ENCODE data around the gene DCLK1. TPM values are rescaled to one million over a fixed set of nuclear protein-coding genes. Genes with fewer than 3 reads are reported as not detected.

Gene DCLK1
- total and polyA plus RNA-seq, 2 experiments from 2014 or later: 0.16 to 2.9 TPM

GRCh38 chr13:36069881-36070366 lies 61.3 kb downstream of the DCLK1 start:
- TF ChIP-seq EZH2 (IDR thresholded peaks at IDR 0.05; ENCODE audit: borderline replicate concordance): no peak
- TF ChIP-seq CTCF (IDR thresholded peaks at IDR 0.05; ENCODE audit: poor library complexity): no peak
- no peak for TF ChIP-seq EZH2phosphoT487 (IDR thresholded peaks at IDR 0.05; ENCODE audit: low read depth, severe bottlenecking, unreplicated experiment)
- no peaks in the 10 kb centered on the region for H3K27me3 ChIP-seq
- 80% methylated on average over 6 of the region's 6 CpGs for WGBS (ENCODE audit: low lambda C conversion rate, missing lambda C conversion rate)
- no peaks in the 10 kb centered on the region for H3K79me2 ChIP-seq
- no peaks in the 10 kb centered on the region for H4K20me1 ChIP-seq (ENCODE audit: insufficient read depth, poor library complexity, severe bottlenecking)
- H3K9me2 ChIP-seq (replicated peaks; ENCODE audit: insufficient read depth): no peaks in the 10 kb centered on the region
- DNase-seq (ENCODE audit: low spot score): no peak
- no peaks in the 10 kb centered on the region for H3K36me3 ChIP-seq (replicated peaks; ENCODE audit: insufficient read depth, low read depth)
- no peak overlapping the region for H3K4me3 ChIP-seq
- no peak overlapping the region for H3K4me2 ChIP-seq
- H3K9me3 ChIP-seq (ENCODE audit: low read depth): no peaks in the 10 kb centered on the region
- no peak overlapping the region for H2AFZ ChIP-seq
- no peaks in the 10 kb centered on the region for H3K4me1 ChIP-seq (ENCODE audit: insufficient read depth)
- no peak overlapping the region for H3K27ac ChIP-seq

GRCh38 chr13:36068991-36069390 lies 62.2 kb downstream of the DCLK1 start:
- Histone ChIP-seq H3K36me3 (replicated peaks; ENCODE audit: insufficient read depth, low read depth) (no peaks in the 10 kb centered on the region), H4K20me1 (ENCODE audit: insufficient read depth, poor library complexity, severe bottlenecking) (no peaks in the 10 kb centered on the region), H2AFZ (no peak overlapping the region), H3K9me3 (ENCODE audit: low read depth) (no peaks in the 10 kb centered on the region), H3K4me3 (no peak overlapping the region), H3K27ac (no peak overlapping the region), H3K4me1 (ENCODE audit: insufficient read depth) (no peaks in the 10 kb centered on the region), H3K4me2 (no peak overlapping the region), H3K9me2 (replicated peaks; ENCODE audit: insufficient read depth) (no peaks in the 10 kb centered on the region), H3K27me3 (no peaks in the 10 kb centered on the region), H3K79me2 (no peaks in the 10 kb centered on the region)
- 80% methylated on average over 3 of the region's 3 CpGs for WGBS (ENCODE audit: low lambda C conversion rate, missing lambda C conversion rate)
- DNase-seq (ENCODE audit: low spot score): no peak
- TF ChIP-seq EZH2phosphoT487 (IDR thresholded peaks at IDR 0.05; ENCODE audit: low read depth, severe bottlenecking, unreplicated experiment): no peak
- TF ChIP-seq CTCF (IDR thresholded peaks at IDR 0.05; ENCODE audit: poor library complexity): no peak
- no peak for TF ChIP-seq EZH2 (IDR thresholded peaks at IDR 0.05; ENCODE audit: borderline replicate concordance)

GRCh38 chr13:36068566-36068965 lies 62.6 kb downstream of the DCLK1 start:
- no peak for TF ChIP-seq CTCF (IDR thresholded peaks at IDR 0.05; ENCODE audit: poor library complexity)
- no peak for TF ChIP-seq EZH2phosphoT487 (IDR thresholded peaks at IDR 0.05; ENCODE audit: low read depth, severe bottlenecking, unreplicated experiment)
- no peak for TF ChIP-seq EZH2 (IDR thresholded peaks at IDR 0.05; ENCODE audit: borderline replicate concordance)
- no peaks in the 10 kb centered on the region for H4K20me1 ChIP-seq (ENCODE audit: insufficient read depth, poor library complexity, severe bottlenecking)
- H3K27ac ChIP-seq: no peak overlapping the region
- no peaks in the 10 kb centered on the region for H3K4me1 ChIP-seq (ENCODE audit: insufficient read depth)
- no peaks in the 10 kb centered on the region for H3K9me2 ChIP-seq (replicated peaks; ENCODE audit: insufficient read depth)
- H3K4me2 ChIP-seq: no peak overlapping the region
- H3K36me3 ChIP-seq (replicated peaks; ENCODE audit: insufficient read depth, low read depth): no peaks in the 10 kb centered on the region
- no peak overlapping the region for H2AFZ ChIP-seq
- H3K9me3 ChIP-seq (ENCODE audit: low read depth): no peaks in the 10 kb centered on the region
- H3K27me3 ChIP-seq: no peaks in the 10 kb centered on the region
- DNase-seq (ENCODE audit: low spot score): no peak
- WGBS (ENCODE audit: low lambda C conversion rate, missing lambda C conversion rate): 84% methylated on average over 1 of the region's 1 CpG
- H3K4me3 ChIP-seq: no peak overlapping the region
- no peaks in the 10 kb centered on the region for H3K79me2 ChIP-seq

Data from hepatocyte (in vitro differentiated cells).